Measurements from ENCODE around the gene PIGU. TPM values are rescaled to one million over a fixed set of nuclear protein-coding genes. Genes with fewer than 3 reads are reported as not detected.

Gene PIGU
- total RNA-seq, 1 donor from 2014 or later = 24.8 TPM

DNA sequence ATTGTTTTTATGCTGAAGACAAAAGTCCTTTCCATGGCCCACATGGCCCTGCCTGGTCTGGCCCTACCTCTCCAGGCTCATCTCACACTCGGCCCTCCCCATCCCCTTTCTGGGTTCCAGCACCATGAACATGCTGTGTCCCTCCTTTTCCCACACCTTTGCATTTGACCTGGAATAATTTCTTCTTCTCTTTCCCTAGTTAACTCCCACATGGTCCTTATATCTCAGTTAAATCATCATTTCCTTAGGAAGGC is 38.9 kb downstream of the PIGU start:
- Mint-ChIP-seq H3K4me1 (ENCODE audit: low read depth) (no peaks in the 10 kb centered on the region), H3K36me3 (ENCODE audit: low read depth) (peaks cover 22% of the 10 kb centered on the region), H3K9me3 (no peaks in the 10 kb centered on the region), H3K27me3 (ENCODE audit: insufficient read depth) (no peaks in the 10 kb centered on the region), H3K4me3 (no peak overlapping the region), H3K27ac (no peak overlapping the region)
- intact Hi-C loops (cut with micrococcal nuclease) = no loop called here
- DNase-seq (ENCODE audit: low spot score) = no peak

DNA sequence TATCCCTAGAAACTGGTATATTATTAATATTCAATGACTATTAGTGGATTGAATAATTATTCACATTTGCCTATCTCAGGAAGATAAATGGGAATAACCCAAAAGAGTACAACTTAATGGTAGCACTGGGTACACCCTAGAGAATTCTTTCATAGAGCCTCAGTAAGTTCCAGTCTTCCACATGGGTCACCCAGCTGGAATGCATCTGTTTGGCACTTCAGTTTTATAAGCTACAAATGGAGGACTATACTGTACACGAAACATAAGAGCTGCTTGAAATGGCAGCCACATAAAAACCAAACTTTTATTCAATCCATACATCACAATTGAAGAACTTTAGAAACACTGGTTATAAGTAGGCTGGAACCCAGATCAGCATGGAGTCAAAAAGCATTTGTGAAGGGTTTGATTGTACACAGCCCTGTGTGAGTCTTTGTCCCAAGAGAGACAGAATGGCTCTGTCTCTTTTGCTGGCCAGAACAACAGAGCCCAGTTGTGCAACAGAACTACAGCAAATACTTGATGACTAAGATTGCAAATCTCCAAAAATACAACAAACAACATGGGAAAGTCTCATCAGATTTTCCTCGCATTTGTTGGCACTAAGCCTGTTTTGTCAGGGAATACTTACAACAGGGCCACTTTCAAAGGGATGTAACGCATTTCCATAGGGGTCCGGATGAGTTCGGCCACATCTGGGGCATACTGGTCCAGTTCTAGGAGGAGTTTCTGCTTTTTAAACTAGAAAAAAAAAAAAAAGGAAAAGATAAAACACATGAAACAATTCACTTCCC is 39.5 kb downstream of the PIGU start:
- intact Hi-C loops (cut with micrococcal nuclease) = no loop called here
- H3K9me3 Mint-ChIP-seq = no peaks in the 10 kb centered on the region
- no peak overlapping the region for H3K27ac Mint-ChIP-seq
- H3K27me3 Mint-ChIP-seq (ENCODE audit: insufficient read depth) = no peaks in the 10 kb centered on the region
- no peaks in the 10 kb centered on the region for H3K4me1 Mint-ChIP-seq (ENCODE audit: low read depth)
- peaks cover 27% of the 10 kb centered on the region for H3K36me3 Mint-ChIP-seq (ENCODE audit: low read depth)
- no peak overlapping the region for H3K4me3 Mint-ChIP-seq
- no peak for DNase-seq (ENCODE audit: low spot score)

DNA sequence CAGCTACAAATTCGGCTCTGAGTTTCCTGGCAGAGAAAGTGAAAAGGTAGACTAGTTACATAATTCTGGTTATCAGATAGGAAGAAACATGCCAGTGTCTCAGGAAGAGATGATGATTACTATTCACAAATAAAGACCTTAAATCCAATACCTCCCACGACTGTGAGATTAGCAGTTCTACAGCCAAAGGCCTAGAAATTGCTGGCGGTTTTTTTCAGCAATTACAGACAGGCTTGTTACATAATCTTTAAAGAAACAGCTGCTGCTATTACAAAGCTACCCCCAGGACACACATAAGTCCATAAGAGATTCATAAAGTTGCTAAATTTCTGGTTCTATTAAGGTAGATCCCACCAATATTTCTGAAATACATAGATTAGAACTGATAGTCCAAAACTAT is 40.2 kb downstream of the PIGU start:
- H3K36me3 Mint-ChIP-seq (ENCODE audit: low read depth) = peaks cover 27% of the 10 kb centered on the region
- H3K4me1 Mint-ChIP-seq (ENCODE audit: low read depth) = no peaks in the 10 kb centered on the region
- H3K9me3 Mint-ChIP-seq = no peaks in the 10 kb centered on the region
- H3K27me3 Mint-ChIP-seq (ENCODE audit: insufficient read depth) = no peaks in the 10 kb centered on the region
- no peak overlapping the region for H3K4me3 Mint-ChIP-seq
- DNase-seq (ENCODE audit: low spot score) = no peak
- H3K27ac Mint-ChIP-seq = no peak overlapping the region
- intact Hi-C loops (cut with micrococcal nuclease) = no loop called here

DNA sequence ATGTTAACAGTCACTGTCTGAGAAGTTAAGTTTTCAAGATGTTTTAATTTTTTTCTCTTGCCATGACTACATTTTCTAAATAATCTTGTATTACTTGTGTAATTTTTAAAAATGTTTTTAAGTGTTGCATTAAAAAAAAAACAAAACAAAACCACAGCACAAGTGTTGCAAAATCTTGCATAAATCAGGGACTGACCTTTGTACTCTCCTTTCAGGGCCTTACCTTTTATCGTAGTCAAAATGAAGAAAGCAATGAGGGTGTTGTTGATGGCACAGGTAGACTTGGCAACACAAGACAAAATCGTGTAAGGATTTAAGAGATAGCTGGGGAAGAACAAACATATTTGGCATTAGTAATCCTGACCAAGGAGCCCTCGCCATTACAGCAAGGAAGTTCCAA is 42.5 kb downstream of the PIGU start:
- no peaks in the 10 kb centered on the region for H3K27me3 Mint-ChIP-seq (ENCODE audit: insufficient read depth)
- peaks cover 31% of the 10 kb centered on the region for H3K36me3 Mint-ChIP-seq (ENCODE audit: low read depth)
- intact Hi-C loops (cut with micrococcal nuclease) = no loop called here
- H3K4me1 Mint-ChIP-seq (ENCODE audit: low read depth) = no peaks in the 10 kb centered on the region
- no peak overlapping the region for H3K4me3 Mint-ChIP-seq
- H3K27ac Mint-ChIP-seq = no peak overlapping the region
- H3K9me3 Mint-ChIP-seq = no peaks in the 10 kb centered on the region
- DNase-seq (ENCODE audit: low spot score) = no peak

DNA sequence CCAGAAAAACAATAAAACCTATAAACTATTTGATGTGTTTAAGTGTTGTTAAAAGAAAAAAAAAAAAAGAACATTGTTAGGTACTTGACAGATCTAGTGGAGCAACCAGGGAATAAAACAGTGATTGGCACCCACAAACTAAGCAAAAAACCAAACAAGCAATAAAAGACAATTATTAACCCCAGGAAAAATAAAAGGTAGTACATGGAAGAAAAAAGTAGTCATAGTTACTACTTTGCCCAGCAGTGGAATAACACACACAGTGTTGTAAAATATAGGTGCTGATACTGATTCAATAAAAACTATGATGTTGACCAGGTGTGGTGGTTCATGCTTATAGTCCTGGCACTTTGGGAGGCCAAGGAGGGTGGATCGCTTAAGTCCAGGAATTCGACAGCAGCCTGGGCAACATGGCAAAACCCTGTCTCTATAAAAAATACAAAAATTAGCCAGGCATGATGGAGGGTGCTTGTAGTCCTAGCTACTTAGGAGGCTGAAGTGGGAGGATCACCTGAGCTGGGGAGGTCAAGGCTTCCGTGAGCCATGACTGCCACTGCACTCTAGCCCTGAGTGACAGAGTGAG is 43.9 kb downstream of the PIGU start:
- Mint-ChIP-seq H3K36me3 (ENCODE audit: low read depth) (peaks cover 29% of the 10 kb centered on the region), H3K27ac (no peak overlapping the region), H3K27me3 (ENCODE audit: insufficient read depth) (no peaks in the 10 kb centered on the region)

DNA sequence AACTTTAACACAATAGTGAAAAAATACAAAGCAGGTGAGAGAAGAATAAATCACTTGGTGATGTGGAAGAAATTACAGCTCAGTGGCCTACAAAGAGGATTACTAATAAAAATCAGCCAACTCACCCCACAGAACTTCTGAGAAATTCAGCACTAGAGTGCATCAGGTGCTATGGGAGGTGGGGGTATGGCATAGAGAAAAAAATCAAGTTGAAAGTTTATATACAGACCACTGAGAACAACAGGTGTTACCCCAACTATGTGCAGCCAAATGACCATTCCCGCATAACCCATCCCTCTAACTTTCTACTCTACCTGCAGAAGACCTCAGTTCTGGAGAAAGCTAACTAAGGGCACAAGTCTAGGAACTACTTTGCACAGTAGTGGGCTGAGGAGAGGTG is 47.0 kb downstream of the PIGU start:
- Mint-ChIP-seq H3K9me3 (no peaks in the 10 kb centered on the region), H3K27ac (no peak overlapping the region), H3K36me3 (ENCODE audit: low read depth) (peaks cover 21% of the 10 kb centered on the region), H3K4me1 (ENCODE audit: low read depth) (no peaks in the 10 kb centered on the region), H3K4me3 (no peak overlapping the region), H3K27me3 (ENCODE audit: insufficient read depth) (no peaks in the 10 kb centered on the region)
- no peak for DNase-seq (ENCODE audit: low spot score)
- intact Hi-C loops (cut with micrococcal nuclease) = loop anchor here (10.0 kb wide), 1 partner anchor 75 kb away; the partner anchor contains the start of gene MAP1LC3A

More for the DNA sequence above, 43.9 kb downstream of the PIGU start:
- Mint-ChIP-seq H3K9me3 (no peaks in the 10 kb centered on the region), H3K4me3 (no peak overlapping the region), H3K4me1 (ENCODE audit: low read depth) (no peaks in the 10 kb centered on the region)
- no peak for DNase-seq (ENCODE audit: low spot score)
- intact Hi-C loops (cut with micrococcal nuclease) = no loop called here

DNA sequence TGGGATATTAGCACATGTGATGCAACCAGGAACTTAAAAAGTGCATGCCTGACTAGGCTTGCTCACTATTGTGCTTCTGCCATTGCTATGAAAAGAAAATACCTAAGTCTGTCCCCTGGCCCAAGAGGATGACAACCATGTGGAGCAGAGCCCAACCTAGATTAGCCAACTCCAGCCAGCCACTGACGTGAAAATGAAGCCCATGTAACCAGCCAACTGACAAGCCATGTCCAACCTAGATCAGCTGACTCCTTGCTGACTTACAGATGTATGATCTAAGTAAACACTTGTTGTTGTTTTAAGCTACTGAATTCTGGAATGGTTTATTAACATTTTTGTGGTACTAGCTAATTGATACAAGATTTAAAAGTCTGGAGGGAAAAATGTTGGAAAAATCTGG is 47.5 kb downstream of the PIGU start:
- intact Hi-C loops (cut with micrococcal nuclease) = loop anchor here (10.0 kb wide), 1 partner anchor 75 kb away; the partner anchor contains the start of gene MAP1LC3A
- DNase-seq (ENCODE audit: low spot score) = no peak
- Mint-ChIP-seq H3K4me1 (ENCODE audit: low read depth) (no peaks in the 10 kb centered on the region), H3K27me3 (ENCODE audit: insufficient read depth) (no peaks in the 10 kb centered on the region), H3K36me3 (ENCODE audit: low read depth) (peaks cover 15% of the 10 kb centered on the region), H3K9me3 (no peaks in the 10 kb centered on the region), H3K4me3 (no peak overlapping the region), H3K27ac (no peak overlapping the region)

DNA sequence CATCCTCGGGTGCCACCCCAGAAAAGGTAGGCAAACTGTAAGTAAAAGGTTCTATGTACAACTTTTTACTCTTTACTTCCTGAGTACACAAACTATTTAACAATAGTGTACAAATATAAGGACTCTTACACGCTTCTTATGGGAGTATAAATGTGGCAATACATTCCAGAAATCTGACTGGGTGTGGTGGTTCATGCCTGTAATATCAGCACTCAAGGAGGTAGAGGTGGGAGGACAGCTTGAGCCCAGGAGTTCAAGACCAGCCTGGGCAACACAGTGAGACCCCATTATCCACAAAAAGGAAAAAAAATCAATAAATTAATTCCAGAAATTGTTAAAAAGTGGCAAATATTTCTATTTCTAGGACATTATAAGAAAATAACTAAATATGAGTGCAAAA is 48.9 kb downstream of the PIGU start:
- no peak overlapping the region for H3K4me3 Mint-ChIP-seq
- H3K9me3 Mint-ChIP-seq = no peaks in the 10 kb centered on the region
- peaks cover 13% of the 10 kb centered on the region for H3K36me3 Mint-ChIP-seq (ENCODE audit: low read depth)
- no peak overlapping the region for H3K27ac Mint-ChIP-seq
- intact Hi-C loops (cut with micrococcal nuclease) = loop anchor here (10.0 kb wide), 1 partner anchor 73 kb away; the partner anchor contains the start of gene MAP1LC3A
- peaks cover 10% of the 10 kb centered on the region for H3K4me1 Mint-ChIP-seq (ENCODE audit: low read depth)
- H3K27me3 Mint-ChIP-seq (ENCODE audit: insufficient read depth) = no peaks in the 10 kb centered on the region
- DNase-seq (ENCODE audit: low spot score) = no peak

DNA sequence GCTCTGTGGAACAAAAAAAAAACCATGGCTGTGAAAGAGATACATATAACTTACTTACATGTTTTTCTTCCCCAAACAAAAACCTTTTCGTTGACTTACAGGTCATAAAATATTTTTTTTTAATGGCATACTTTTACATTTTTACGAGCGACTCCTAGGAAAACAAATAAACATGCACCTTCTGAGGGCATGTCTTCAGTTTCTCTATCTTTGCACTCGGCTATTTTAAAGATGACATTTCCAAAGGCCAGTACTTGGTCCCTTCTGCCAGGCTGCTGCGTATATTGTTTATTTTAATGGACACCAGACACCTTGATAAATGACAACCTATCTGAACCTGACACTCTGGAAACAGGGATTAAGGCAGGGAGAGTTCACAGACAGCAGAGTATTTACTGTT is 49.4 kb downstream of the PIGU start:
- intact Hi-C loops (cut with micrococcal nuclease) = loop anchor here (10.0 kb wide), 1 partner anchor 73 kb away; the partner anchor contains the start of gene MAP1LC3A
- Mint-ChIP-seq H3K36me3 (ENCODE audit: low read depth) (peaks cover 10% of the 10 kb centered on the region), H3K4me1 (ENCODE audit: low read depth) (peaks cover 14% of the 10 kb centered on the region), H3K27ac (no peak overlapping the region), H3K4me3 (no peak overlapping the region), H3K27me3 (ENCODE audit: insufficient read depth) (no peaks in the 10 kb centered on the region), H3K9me3 (no peaks in the 10 kb centered on the region)
- no peak for DNase-seq (ENCODE audit: low spot score)

DNA sequence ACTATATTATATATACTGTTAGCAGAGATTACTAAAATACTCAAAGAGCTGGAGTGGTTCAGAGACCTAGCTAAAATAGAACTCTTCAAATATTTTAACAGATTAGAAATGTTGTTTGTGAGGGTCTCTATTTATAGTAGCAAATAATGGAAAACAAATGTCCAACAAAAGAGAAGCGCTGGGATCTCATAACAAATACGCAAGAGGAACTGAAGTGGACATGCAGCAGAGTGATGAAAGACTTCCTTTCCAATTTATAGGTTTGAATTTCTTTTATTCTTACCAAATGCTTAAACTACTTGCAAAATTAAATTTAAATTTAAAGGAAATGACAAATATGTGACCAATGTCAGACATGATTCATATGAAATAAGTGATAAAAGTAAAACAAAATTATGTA is 49.9 kb downstream of the PIGU start:
- DNase-seq (ENCODE audit: low spot score) = no peak
- no peak overlapping the region for H3K4me3 Mint-ChIP-seq
- no peaks in the 10 kb centered on the region for H3K27me3 Mint-ChIP-seq (ENCODE audit: insufficient read depth)
- no peak overlapping the region for H3K27ac Mint-ChIP-seq
- intact Hi-C loops (cut with micrococcal nuclease) = loop anchor here (10.0 kb wide), 1 partner anchor 72 kb away; the partner anchor contains the start of gene MAP1LC3A
- no peaks in the 10 kb centered on the region for H3K9me3 Mint-ChIP-seq
- peaks cover 11% of the 10 kb centered on the region for H3K36me3 Mint-ChIP-seq (ENCODE audit: low read depth)
- H3K4me1 Mint-ChIP-seq (ENCODE audit: low read depth) = peaks cover 15% of the 10 kb centered on the region

DNA sequence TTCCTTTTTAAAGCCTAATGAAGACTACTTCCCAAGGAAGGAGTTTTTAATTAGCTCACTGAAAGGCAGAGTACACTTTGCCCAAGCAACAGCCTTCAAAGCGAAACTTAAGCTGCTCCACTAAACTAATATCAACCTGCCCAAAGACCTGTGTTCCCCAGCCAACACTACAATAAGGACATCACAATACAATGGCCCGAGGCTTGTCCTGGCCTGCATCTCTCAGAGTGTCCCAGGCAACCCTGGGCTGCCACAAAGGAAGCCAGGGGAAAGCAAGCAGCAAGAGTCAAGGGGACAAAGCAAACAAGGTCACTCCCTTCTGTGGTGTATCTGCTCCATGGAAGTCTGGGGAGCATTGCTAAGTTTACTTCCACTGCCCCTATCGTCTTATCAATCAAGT is 52.3 kb downstream of the PIGU start:
- no peak overlapping the region for H3K4me3 Mint-ChIP-seq
- H3K27me3 Mint-ChIP-seq (ENCODE audit: insufficient read depth) = no peaks in the 10 kb centered on the region
- H3K4me1 Mint-ChIP-seq (ENCODE audit: low read depth) = peaks cover 36% of the 10 kb centered on the region
- H3K27ac Mint-ChIP-seq = no peak overlapping the region
- intact Hi-C loops (cut with micrococcal nuclease) = loop anchor here (5.0 to 10.0 kb wide), 2 partner anchors 42 to 70 kb away; partner anchors contain the start of gene MAP1LC3A
- peaks cover 25% of the 10 kb centered on the region for H3K36me3 Mint-ChIP-seq (ENCODE audit: low read depth)
- H3K9me3 Mint-ChIP-seq = no peaks in the 10 kb centered on the region
- DNase-seq (ENCODE audit: low spot score) = no peak

DNA sequence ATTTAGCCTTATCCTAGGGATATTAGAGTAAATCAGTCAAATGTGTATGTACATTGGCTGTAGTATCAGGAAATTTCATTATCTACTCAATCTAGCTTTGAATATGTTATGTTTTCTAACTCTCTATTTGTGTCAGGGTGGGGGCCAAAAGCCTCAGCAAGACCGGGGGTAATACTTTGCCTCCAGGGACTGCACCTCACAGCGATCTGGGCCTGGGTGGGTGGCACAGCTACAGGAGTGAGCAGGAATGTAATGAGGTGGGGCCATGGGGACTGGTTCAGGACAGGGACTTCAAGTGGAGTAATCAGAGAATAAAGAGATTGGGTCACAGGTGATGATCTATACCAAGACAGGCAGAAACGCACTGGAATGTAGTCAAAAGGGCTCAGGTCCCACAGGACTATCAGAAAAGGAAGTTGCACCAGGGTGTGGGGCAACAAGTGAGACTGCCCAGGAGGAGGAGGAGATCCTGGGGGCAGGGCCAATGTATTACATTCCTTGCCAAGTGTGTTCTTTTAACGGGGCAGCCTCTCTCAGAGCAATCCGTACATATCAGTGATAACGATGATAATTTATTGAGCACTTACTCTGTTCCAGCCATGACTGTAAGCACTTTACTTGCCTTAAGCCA is 54.0 kb downstream of the PIGU start:
- Mint-ChIP-seq H3K27ac (no peak overlapping the region), H3K36me3 (ENCODE audit: low read depth) (peaks cover 24% of the 10 kb centered on the region)
- intact Hi-C loops (cut with micrococcal nuclease) = loop anchor here (5.0 to 10.0 kb wide), 2 partner anchors 41 to 68 kb away; partner anchors contain the start of gene MAP1LC3A

More for the DNA sequence above, 54.0 kb downstream of the PIGU start:
- Mint-ChIP-seq H3K4me1 (ENCODE audit: low read depth) (peaks cover 47% of the 10 kb centered on the region), H3K27me3 (ENCODE audit: insufficient read depth) (no peaks in the 10 kb centered on the region), H3K9me3 (no peaks in the 10 kb centered on the region), H3K4me3 (no peak overlapping the region)
- no peak for DNase-seq (ENCODE audit: low spot score)

Measured in activated T-helper 1 cell treated with anti-CD3 and anti-CD28 coated beads, Interleukin-12 subunit alpha, Interleukin-12 subunit beta, Interleukin-2, Interleukin-4 antibody, amounts not matched to agents 30 ng/mL and 10 ng/mL and 1 ng/mL, durations not matched to agents 14 hours and 24 hours and 36 hours (primary cell).